GM19043 (cell line): ENCODE results near the gene TIGD2.
"Not testable (repeated sequence)": the region's sequence is repeated elsewhere in the genome, so short reads cannot be mapped to it uniquely, and the experiment has no call there.

Source experiments
- ATAC-seq: cut with Tn5 transposase; IDR thresholded peaks from one replicate; pipeline ENCODE4 v1.9.1; 2021; ENCODE audit warnings: low read depth; ENCODE audit not compliant: unreplicated experiment

TIGD2 gene

DNA sequence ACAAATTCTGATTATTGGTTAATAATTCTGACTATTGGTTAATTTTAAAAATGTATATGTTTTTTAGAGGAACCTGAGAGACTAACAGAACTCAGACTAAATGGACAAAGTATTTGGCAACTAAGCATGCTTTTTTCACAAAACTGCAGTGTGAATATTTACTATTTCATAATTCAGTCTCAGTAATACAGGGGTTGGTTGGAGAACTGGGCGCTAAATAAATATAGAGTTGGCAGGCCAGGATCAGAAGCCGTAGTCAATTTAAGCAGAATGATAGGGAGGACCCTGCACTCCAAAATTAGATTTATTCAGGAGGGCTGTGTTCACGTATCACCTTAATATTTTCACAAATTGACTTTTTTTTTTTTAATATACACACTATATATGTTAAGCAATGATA lies 5.8 kb downstream of the TIGD2 start:
- ATAC-seq: no peak

- no peak for ATAC-seq
These were observed 7.8 kb downstream of the TIGD2 start for GRCh38 chr4:89119166-89119565.

DNA sequence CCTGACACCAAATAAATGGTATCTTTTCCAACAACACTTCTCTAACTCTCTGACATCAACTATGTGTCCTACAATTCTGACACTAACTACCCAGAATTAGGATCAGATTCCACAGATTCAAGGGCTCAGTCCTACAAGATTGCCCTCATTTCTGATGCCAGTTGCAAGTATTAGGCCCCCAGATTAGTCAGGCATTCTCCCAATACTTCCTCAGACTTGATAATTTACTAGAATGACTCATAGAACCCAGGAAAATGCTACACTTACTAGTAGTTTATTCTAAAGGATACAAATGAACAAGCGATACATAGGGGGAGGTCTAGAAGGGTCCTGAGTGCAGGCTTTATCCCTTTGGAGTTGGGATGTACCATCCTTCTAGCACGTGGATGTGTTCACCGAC lies 8.5 kb downstream of the TIGD2 start:
- no peak for ATAC-seq

DNA sequence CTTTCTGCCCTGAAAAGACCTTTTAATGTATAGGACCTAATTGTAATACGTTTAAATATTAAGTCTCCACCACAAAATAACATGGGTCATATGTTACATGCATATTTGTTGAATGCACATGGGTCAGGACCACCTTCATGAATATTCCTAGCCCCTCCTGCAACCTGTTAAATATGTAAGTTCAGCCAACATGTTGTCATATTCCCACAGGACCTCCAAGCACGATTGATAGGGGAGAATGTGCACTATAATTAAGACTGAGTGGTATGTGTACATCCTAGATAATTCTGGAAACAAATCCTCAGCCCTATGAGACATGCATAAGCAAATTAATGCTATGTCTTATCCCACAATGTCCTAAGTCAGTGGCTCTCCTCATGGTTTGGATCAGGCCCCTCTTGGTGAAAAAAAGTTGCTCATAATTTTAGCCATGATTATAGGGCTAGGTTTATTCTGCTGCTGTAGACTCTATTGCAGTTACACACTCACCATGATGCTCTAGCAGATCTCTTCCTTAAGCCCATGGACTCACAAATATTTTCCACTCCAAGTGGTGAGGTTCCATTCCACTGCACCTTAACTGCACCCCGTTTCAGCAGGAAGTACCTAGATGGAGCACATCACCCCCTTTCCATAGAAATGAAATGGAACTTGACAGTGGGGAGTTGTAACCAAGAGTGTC lies 10.2 kb downstream of the TIGD2 start:
- ATAC-seq: no peak

DNA sequence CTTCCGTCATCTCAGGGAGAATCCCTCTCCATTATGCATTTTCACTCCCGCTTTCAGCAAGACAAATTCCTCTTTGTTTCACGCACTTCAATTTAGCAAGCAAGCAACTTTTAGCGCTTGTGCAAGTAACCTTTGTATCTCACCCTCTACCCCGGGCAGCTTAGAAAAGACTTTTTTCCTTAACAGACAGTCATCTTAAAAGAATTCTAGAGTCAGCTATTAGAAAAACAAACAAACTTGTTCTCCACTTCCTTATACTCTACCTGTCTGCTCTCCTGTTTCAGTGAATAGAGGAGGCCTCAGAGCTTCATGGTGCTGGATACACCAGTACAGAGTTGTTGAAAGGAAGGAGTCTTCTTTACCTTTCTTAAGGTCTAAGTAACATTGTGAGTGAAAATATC lies 12.1 kb downstream of the TIGD2 start:
- ATAC-seq: no peak

GRCh38 chr4:89125901-89126782 lies 14.8 kb downstream of the TIGD2 start:
- ATAC-seq: no peak

GRCh38 chr4:89129080-89129640 lies 17.8 kb downstream of the TIGD2 start:
- ATAC-seq: no peak

DNA sequence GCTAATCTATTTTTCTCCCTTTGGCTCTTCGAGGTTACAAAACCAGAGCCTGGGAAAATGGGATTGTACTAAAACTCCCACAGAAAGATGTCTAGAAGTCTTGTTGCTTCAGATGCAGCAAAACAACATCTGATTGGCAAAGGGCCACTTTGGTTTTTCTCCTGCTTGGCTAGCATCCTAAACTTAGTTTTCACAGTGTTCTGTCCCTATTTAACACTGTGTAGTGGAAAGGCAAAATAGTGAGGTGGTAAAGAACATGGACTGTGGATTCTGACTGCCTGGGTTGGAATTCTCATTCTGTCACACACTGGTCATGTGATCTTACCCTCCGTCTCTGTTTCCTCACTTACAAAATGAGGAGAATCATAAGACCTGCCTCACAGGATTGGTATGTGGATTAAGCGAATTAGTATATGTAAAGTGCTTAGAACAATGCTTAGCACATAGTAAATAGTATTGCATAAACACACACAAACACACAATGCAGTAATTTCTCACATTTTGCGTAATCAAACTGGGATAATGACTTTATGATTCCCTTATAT lies 23.5 kb downstream of the TIGD2 start:
- ATAC-seq: no peak

GRCh38 chr4:89136525-89136924 lies 25.2 kb downstream of the TIGD2 start:
- no peak for ATAC-seq

GRCh38 chr4:89137231-89137630 lies 25.9 kb downstream of the TIGD2 start:
- no peak for ATAC-seq

DNA sequence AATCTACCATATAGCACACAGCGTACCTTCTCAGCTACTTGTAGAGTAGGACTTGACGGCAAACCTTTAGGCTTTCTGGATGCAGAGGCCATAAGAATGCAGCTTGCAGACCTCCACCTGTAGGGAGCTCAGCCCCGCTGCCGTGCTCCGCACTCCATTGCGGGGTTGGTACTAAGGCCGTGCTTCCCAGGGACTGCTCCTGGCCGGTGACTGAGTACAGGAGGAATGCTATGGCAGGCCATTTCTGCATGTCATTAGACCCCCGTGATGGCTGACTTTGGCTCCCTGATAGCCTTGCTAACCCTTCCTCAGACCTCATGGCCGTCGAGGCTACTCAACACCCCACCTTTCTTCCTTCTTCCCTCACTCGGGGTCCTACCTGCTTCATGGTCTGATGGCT lies 26.4 kb downstream of the TIGD2 start:
- no peak for ATAC-seq

- ATAC-seq: no peak
These were observed 28.9 kb downstream of the TIGD2 start for GRCh38 chr4:89140168-89140759.

DNA sequence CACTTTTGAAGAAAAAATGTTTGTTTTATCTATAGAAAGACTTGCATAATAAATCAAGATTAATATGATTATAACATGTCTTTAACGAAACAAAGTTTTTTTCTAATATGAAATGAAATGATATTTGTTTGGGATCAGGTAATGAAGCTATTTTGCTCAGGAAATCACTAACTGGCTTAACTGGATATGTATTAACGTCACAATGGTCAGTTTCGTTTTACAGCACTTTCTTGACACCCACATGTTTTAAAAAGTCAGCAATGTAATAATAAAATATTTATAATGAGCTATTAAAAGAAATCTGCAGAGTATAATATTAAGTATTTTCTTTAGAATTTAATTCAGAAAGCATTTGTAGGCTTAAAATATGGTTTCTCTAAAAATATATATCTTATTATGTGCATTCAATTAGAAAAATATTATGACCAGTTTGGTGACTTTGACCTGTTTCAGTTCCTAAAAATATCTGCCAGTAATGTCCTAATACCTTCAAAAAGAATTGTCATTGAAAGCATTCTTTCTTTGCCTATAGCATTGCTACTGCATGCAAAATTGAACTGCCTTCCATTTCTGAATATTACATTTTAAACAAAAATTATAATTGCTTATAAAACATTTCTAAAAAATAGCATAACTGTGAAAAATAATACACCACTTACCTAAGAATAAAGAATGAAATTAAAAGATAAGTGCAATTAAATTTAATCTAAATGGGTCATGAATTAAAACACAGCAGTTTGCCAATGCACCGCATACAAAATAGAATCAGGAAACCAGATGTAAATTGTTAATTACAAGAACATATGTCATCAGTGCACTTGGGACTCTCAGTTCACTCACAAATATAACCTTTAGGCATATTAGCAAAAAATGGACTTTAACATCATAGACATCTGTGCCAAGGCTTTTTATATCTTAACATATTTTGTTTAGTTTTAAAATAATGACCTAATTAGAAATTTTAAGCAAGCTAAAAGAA lies 31.6 kb downstream of the TIGD2 start:
- peak; percentile 80 for ATAC-seq

DNA sequence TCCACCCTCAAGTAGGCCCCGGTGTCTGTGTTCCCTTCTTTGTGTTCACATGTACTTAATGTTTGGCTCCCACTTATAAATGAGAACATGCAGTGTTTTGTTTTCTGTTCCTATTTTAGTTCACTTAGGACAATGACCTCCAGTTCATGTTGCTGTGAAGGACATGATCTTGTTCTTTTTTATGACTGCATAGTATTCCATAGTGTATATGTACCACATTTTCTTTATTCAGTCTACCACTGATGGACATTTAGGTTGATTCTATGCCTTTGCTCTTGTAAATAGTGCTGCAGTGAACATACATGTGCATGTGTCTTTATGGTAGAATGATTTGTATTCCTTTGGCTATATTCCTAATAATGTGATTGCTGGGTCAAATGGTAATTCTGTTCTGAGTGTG lies 33.3 kb downstream of the TIGD2 start:
- not testable (repeated sequence) for ATAC-seq

DNA sequence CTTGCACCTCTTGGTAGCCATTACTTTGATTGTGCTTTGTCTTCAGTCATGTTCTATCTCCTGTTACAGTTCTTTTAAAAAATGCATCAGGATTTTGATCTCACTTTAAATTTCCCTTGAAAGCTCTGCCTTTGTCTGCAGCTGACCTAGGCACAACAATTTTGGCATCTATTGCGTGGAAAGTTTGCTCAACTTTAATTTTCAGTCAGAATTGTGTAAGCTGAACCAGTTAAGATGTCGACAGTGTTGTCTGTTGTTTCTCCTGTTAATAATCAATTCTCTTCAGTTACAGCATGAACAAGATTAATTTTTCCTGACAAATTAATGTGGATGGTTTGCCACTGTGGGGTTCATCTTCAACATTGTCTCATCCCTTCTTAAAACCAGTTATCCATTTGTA lies 34.9 kb downstream of the TIGD2 start:
- no peak for ATAC-seq

GRCh38 chr4:89152972-89153371 lies 41.6 kb downstream of the TIGD2 start:
- no peak for ATAC-seq

GRCh38 chr4:89156174-89156914 lies 45.0 kb downstream of the TIGD2 start:
- no peak for ATAC-seq

DNA sequence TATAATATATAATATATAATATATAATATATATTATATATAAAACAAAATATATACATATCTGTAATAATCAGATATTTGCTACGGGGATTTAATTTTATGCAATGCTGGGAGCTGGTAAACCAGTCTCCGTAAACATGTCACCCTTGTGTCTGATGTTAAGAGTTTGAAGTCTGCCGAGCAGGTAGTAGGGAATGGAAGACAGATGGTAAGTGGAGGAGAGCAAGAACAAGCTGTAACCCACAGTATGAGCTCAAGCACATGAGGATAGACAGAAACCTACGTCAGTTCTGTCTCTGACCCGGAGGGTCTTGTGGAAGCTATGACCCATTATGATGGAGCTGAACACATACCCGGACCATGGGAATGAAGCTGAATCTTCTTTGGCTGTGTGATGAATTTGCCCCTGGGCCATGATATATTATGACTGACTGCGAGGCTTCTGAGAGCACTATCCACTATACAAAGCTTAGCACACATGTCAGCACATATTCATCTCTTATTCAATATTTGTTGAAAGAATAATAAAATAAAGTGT lies 46.2 kb downstream of the TIGD2 start:
- no peak for ATAC-seq
